GM19043 (cell line): ENCODE measurements around the gene SH3PXD2A.
"Not testable (repeated sequence)": the region's sequence is repeated elsewhere in the genome, so short reads cannot be mapped to it uniquely, and the experiment has no call there.

Source experiments
- ATAC-seq: cut with Tn5 transposase; IDR thresholded peaks from one replicate; pipeline ENCODE4 v1.9.1; 2021; ENCODE audit warnings: low read depth; ENCODE audit not compliant: unreplicated experiment

The SH3PXD2A gene

DNA sequence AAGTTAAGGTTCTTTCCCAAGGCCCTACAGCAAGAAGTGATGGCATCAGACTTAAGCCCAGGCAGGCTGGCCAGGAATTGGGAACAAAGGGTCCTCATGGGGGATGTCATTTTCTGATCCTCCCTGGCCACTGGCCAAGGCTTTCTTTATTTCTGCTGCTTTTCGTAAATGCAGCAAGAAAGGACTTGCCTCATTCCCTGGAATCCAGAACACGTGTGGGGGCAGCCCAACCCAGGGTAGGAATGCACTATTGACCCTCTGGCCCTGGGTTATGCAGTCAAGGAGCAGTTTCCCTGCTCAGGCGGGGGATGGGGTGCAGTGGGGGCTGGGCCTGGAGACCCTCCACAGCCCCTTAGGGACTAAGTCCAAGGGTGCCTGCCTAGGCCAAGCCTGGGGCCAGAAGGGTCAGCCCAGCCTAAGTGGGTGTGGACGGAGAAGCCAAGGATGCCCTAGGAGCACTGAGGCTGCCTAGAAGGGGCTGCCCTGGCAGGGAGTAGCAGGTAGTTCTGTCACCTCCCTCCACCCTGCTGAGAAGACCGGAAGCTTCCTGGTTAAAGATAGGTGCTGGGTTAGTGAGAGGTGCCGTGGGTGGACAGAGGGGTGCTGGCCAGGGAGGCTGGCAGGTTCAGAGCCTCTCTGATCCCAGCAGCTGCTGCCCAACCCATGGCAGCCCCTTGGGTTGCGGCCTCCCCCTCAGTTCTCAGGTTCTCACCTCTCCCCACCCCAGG, 179.2 kb downstream of the SH3PXD2A start:
- no peak for ATAC-seq

DNA sequence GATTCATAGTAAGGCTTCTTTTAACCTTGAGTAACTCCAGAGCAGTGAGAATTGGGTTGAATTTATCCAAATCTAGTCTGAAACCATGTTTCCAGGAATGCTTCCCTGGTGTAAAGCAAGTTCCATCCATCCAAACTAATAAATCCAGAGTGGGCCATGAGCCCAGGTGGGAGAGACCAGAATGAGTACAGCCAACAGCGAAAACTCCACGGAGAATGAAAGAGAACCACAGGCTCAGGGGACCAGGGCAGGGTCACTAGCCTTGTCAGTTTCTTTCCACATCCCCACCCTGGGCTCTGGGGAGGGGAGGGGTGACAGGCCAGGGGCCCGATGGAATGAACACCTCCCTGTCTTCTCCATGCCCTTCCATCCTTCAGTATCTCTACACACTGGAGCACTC, 181.8 kb downstream of the SH3PXD2A start:
- ATAC-seq: no peak

DNA sequence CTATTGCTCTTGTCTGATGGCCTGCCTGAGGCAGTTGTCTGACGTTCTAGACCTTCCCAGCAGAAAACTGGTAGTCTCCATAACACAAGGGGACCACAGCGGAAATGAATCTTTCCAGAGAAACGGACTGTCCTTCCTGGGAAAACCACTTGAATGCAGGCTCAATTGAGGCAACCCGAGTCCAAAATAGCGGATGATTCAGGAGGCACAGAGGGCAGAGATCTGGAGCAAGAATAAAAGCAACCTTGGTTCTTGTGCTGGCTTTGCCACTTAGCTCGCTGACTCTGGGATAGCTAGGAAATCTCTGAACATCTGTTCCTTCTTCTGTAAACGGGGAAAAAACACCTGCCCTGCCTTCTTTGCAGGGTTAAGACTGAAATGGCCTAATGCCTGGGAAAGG, 183.0 kb downstream of the SH3PXD2A start:
- ATAC-seq: no peak

DNA sequence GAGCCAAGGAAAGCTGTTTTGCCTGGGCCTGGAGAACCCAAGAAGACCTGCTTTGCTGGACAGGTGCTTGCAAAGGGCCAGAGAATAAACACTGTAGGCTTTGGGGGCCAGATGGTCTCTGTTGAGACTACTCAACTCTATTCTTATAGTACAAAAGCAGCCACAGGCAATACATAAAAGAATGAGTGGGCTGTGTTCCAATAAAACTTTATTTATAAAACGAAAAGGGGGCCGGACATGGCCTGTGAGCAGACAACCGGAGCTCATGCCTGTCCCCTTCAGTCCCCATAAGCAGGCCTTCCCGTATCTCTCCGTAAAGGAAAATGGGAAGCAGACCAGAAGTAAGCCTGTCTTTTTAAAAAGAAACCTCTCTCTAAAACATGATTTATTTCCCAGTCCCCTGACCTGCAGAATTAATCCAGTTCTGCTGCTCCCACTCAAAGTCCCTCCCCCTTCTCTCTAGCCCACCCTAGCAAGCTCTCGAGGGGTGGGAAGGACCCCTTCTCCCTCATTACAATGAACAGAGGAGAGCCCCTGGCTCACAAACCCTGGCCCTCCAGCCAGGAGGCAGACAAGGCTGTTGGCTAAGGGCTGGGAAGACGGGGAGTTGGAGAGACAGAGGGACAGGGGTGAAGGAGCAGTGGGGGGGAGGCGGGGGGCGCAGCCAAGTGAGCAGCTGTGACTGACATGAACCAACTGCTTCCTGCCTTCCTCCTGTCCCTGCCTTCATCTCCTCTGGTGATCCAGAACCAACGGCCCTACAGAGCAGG, 184.1 kb downstream of the SH3PXD2A start:
- ATAC-seq: no peak

DNA sequence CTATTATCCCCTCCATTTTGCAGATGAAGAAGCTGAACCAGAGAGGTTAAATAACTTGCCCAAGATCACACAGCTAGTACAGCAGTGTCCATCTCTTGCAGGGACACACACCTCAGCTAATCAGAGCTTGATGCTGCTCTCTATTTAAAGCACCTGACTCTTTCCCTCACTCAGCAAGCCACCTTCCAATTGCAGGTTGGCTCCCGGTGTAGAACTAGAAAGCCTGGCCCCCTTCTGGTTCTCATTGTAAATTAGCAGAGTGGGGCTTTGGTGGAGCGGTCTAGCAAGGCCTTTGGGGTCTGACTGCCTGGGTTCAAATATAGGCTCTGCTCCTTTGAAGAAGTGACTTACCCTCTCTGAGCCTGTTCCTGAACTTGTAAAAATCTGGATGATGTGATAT, 185.4 kb downstream of the SH3PXD2A start:
- no peak for ATAC-seq

DNA sequence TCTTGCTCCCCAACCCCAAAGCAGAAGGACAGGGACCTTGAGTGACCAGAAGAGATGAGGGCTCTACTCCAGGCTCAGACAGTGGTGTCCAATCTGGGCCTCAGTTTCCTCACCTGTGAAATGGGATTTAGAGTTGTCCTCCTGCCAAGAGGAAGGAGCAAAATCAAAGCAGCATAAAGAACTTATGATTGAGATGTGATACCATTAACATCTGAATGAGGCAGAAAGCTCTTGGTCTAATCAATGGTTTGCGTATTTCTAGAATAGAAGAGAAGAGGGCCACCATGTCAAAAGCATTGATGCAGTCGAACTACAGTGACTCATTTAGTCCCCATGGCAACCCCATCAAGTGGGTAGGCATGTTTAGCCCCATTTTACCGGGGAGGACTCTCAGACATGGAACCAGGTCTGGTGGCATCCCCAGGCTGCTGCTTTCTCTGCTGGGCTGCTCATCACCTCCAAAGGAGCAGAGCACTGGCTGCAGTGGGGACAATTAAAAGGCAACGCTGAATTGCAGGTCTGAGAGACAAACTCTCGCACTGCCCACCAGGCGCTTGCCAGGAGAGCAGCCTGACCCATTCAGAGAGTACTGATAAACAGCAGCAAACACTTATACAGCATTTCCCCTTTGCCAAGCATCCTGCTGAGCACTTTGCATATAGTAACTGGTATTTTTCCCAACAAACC, 186.0 kb downstream of the SH3PXD2A start:
- ATAC-seq: no peak

DNA sequence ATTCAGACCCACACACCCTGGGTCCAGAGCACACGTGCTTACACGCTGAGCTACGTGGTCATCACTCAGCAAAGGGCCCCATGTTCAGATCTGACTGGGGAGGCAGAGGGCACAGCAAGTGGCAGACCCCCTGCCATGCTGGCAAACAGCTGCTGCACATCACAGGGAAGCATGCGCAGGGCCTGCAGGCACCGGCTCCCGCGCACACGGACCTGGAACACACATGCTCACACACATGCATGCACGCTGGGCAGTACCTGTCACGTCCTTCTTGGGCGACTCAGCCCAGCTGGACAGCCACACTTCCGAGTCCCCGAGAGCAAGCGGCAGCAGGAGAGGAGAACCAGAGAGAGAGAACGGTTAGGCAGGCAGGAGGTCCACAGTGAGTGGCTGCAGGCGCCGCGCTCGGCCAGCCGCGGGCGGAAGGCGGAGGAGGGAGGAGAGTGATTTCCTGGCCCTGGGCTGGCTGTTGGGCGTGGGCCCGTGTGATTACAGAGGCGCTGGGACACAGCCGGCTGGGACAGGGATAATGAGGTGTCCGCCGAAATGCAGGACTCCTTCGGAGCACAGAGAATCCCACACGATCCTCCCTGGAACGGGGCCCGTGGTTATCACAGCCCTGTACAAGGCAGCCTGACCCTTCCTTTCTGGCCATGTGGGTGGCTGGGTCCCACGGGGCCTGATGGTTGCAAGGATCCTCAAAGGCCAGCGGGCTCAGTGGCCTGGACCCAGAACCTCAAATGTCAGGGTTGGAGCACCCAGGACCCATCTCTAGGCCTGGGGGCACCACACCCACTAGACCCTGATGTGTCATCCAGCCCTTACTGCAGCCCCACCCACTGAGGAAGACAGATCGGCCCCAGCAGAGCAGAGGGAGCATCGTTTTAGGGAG, 186.8 kb downstream of the SH3PXD2A start:
- ATAC-seq: peak; percentile 55

DNA sequence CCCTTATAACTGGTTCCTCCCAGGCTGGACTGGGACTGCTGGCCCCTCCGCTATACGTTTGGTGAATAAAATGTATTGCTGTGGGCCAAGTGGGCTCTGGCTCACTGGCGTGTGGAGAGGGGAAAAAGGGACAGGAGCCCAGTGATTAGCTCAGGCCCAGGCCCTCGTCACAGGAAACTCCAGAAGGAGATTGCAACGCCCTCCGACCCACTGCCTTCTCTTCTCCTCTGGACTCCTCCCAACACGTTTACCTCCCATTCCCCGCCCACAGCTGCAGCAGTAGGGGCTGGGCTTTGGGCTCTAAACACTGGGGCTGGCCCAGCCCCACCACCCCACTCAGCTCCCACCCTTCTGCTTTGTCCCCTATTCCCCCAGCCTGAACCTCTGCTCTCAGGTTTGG, 188.0 kb downstream of the SH3PXD2A start:
- ATAC-seq: no peak

DNA sequence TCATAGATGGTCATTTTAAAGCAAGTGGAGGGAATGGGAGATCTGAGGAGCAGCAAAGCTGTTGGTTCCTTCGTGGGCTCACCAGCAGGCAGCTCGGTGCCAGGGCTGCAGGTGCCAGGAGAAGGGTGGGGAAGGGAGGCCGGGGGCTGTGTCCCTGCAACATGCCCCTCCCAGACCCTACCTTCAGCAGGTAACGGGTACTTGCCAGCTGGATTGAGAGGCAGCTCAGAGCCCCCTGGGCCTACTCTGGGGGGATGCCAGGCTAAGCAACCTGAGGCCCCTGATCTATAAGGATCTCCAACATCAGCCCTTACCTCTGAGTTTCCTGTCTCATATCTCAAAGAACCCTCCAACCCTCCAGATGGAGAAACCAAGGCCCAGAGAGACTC, 188.6 kb downstream of the SH3PXD2A start:
- ATAC-seq: no peak

DNA sequence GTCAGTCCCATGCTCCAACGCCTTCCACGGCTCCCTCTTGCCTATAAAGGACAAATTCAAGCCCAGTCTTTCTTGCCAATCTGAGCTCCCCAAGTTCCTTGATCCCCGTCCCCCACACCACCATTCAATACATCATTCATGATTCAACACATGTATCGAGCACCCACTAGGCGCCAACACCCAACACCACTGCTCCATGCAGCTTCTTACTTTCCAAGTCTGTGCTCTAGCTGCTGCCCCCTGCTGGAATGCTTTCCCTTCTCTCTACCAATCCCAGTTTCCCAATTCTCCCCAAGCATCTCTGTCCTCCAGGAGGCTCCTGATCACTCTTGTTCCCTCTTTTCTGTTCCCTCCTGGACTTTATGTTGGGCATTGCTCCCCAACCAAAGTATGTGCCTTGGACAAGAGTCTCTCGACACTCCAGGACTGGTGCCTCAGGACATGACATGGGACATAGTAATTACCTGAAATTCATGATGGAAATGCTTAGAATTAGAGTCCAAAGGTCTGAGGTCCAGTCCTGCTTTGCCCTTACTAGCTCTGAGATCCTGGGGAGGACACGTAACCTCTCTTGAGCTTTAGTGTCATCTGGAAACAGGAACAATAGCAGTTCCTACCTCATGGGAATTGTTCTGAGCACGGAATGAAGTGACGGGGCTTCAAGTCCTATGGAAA, 189.2 kb downstream of the SH3PXD2A start:
- ATAC-seq: no peak

DNA sequence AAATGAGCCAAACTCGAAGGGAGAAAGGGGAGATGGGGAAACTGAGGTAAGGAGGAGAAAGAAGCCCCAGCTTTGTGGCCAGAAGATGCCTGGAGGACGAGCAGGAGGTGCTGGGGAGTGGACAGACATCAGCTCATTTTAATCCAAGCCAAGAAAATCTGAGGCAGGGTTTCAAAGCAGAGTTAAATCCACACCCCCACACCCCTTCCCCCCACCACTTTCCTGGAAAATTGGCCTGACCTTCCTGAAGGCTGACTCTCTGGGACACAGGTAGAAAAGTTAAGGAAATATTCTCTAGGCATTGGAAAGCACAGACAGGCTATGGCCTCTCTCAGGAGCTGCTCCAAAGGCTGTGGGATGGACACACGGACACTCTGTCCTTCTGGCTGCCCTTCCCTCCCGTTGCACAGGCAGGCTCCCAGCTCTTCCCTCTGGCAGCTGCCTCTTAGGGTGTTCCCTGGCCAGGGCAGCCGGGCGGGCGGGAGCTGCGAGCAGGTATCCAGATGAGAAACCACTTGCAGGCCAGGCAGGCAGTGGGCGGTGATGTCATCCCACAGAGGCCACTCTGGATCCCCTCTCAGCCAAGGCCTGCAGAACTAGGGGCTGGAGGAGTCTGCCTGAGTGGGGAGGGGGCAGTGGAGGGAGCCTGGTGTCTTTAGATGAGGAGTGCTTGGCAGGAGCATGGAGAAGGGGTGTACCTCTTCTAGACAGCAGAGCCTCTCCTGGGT, 190.1 kb downstream of the SH3PXD2A start:
- ATAC-seq: no peak

DNA sequence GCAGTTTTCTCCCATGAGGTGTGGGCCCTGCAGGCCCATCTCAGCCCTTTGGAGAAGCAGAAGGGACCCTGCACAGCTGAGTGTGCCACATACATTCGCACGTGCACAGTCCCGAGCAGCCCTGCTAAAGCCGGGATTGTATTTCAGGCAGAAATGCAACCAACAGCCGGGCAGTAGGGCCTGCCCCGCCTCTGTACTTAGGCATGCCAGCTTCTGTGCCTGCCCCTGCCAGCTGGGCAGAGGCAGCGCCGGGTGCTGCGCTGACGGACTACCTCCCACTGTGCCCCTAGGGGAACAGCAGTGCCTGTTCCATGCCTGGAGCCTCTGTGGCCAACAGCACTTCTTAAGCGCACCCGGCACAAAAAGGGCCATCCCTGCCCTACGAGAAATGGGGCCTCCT, 191.6 kb downstream of the SH3PXD2A start:
- ATAC-seq: no peak

DNA sequence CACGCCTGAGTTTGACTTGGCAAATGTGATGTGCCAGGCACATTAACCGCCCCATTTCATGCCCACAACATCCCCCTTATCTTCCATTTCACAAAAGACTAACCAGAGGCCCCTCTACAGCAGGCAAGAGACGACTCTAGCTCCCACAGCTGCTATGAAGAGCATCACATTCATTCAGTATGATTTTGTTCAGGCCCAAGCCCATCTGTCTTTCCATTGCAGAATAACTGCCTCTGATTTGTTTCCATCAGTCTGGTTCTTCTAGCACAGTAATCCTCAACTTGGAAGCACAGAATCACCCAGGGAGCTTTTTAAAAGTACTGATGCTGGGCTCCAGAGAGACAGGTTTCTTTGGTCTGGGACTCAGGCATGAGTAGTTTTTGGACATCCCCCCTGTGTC, 192.1 kb downstream of the SH3PXD2A start:
- no peak for ATAC-seq

DNA sequence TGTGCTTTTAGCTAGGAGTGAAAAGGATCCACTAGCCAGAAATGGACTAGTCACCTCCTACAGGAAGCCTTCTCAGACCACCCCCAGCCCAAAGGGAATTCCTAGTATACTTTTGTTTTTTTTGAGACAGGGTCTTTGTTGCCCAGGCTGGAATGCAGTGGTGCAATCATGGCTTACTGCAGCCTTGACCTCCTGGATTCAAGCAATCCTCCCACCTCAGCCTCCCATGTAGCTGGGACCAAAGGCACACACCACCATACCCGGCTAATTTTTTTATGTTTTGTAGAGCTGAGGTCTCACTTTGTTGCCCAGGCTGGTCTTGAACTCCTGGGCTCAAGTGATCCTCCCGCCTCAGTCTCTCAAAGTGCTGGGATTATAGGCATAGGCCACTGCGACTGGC, 192.7 kb downstream of the SH3PXD2A start:
- ATAC-seq: not testable (repeated sequence)

DNA sequence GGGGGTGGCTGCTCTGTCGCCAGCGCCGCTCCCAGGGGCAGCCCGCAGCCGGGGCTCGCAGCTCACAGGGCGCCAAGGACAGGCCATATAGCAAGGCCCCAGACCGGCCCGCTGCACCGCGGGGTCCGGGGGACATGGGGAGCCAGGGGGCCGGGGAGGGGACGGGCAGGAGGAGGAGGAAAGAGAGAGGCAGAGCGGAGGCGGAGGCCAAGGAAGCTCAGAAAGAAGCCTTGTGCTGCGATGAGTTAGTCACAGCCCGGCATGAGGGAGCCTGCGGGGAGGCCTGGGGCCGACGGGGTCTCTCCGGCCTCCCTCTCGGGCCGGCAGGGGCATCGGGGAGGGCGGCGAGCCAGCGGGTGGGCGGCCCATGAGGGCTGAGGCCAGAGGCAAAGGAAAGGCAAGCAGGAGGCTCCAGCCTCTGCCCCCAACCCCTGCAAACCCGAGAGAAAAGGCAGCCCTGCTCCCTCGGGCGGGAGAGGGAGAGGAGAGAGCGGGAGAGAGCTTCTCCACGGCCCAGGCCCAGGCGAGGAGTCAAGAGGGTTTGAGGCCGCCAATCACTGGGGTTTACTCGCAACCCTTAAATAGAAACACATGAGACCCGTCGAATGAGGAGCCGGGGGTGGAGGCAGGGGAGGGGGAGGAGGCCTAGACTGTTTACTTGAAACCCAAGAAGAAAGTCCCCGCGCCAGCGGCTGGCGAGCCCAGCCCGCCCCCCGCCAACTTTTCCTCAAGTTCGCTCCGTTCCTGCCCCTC, 194.0 kb downstream of the SH3PXD2A start:
- ATAC-seq: no peak

DNA sequence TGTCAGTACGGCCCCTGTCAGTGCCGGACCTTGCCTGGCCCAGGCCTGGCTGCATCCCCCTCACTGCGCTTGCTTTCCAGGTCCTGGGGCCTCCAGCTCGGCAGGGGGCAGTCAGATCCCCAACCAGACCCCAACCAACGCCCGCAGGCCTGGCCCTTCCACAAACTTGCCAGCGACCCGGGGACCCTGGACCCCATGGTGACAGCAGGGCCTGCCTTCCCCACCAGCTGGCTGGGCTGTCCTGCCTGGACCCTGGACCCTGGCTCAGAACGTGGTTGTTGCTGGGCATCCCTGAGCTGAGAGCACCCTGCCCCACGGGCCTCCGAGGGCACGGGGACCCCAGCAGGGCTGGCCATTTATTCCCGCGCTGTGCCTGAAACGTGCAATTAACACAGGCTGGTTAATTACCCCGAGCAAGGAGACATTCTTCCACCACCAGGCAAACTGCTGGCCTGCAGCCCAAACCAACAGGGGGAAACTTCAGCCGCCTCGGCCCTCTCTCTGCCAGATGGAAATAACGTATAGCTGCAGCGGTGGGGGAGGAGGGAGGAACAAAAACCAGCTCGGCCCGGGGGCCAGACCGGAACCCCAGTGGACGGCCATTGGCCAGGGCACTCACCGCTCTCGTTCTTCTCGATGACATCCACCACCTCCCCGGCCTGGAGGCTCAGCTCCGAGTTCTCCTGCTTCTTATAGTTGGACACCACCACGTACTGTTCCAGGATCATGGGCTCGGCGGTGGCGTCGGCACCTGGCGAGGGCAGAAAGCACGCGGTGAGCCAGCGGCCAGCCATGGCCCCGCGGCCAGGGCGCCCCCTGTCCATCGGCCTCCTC, 194.8 kb downstream of the SH3PXD2A start:
- ATAC-seq: peak; percentile 21

DNA sequence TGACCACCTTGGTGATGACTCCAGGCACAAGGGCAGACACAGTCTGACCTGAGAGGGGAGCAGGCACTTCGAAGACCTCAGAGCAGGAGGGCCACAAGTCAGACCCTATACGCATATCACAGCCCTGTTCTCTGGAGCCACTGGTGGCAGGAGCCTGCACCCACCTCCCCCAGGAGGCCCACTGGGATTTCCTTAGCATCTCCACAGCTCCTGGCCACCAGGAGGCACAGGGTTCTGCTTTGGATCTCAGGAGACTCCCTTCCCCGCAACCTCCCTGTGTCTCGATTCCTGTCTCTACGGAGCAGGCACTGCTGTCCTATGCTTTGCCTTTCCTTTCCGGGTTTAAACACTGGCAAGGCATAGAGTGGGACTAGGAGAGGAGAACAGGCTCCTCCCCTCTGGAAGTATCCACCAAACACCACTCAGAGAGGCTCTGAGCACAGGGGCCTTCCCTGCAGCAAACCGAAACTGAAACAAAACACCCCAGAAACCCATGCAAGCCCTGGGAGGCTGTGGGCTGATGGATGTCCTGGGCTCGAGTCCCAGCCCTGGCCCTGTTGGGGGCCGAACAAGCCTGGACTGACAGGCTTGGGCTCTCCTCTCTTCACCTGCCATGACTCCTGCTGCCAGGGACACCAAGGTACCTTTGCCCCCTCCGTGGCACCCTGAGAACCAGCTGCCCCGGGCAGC, 195.6 kb downstream of the SH3PXD2A start:
- ATAC-seq: peak; percentile 87
